ENCODE measurements around the gene DLG2. TPM values are rescaled to one million over a fixed set of nuclear protein-coding genes. Genes with fewer than 3 reads are reported as not detected.
"Not testable (repeated sequence)": the region's sequence is repeated elsewhere in the genome, so short reads cannot be mapped to it uniquely, and the experiment has no call there.

The DLG2 gene
- total RNA-seq, 1 donor from 2014 or later, result 13.7 TPM

DNA sequence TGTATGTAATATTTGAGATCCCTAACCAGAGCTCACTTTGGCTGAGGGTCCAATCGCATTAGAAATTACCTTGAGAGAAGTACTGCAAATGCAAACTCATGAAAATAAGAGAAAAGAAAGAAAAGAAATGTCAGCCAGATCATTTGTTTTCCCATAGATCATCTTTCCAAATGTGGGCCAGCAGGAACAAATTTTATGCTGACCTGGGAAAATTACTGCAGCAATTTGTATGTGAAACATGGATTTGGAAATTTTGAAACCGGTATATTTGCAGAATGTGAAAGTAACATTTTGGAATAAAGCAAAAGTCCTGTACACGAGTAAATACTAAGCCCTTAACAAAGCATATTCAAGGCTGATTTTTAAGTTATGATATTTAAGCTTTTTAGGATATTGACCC is 1282.1 kb downstream of the DLG2 start:
- DNase-seq, result no peak

DNA sequence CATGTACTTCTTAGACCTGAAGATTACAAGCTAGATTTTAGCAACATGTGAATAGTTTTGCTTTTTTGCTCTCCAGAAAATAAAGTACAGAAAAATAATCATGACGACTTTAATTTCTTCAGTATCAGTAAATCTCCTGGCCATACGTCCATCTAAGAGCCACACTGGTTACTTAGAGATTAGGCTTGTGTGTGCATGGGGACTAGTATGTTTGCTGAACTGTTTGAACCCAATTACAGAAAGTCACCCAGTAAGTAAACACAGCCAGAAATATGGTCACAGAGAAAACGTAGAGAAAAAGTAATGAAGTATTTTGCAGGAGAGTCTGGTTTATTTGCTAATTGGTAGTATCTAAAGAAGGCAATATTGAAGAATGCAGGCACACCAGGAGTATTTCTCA is 1287.3 kb downstream of the DLG2 start:
- no peak for DNase-seq

DNA sequence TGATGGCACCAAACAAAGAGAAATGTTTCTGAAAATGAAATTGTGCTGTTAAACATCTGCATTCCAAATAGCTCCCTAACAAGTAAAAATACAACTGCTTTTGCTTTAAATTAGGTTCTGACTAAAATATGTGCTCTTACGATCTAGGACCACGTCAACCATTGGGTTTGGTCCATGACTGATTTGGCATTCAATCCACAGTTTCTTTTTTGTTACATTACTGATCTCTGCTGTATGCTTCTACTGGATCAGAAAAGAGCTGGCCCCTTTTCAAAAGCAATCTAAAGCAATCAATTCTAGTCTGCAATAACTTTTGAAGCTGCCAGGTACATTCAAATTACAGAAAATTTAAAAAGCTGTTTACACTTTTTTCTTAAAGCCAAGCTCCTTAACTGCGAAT is 1293.9 kb downstream of the DLG2 start:
- peak; percentile 71 for DNase-seq

DNA sequence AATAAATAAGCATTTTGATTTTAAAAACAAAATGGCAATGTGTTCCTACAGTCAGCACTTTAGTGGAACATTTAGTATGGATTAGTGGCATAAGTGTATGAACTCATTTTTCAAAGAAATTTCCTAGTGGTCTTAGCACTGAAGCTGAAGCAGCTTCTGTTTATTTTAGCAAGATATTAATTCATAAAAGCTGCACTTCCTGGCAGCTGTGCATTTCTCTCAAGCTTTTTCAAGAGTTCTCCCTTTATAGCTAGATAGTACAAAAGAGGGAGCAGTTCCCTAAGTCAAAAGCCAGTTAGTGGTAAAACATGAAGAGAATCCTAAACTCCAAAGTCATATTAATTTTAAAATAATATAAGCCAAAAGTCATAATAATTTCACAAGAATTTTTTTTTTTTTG is 1304.9 kb downstream of the DLG2 start:
- DNase-seq, result no peak

DNA sequence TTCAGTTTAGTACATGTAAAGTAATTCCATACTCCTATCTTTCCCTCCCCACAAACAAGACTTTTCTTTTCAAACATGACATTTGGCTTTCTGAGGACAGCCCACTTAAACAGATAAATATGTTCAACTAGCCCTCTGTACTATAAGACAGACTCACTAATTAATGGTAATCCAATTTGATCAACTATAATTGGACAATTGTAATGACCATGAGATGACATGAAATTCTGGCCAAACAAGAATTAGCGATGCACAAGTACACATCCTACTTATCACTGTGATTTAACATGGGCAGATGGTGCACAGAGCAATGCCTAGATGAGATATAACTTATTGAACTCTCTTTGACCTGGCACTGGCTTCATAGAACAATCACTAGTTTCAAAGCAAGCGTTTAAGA is 1307.3 kb downstream of the DLG2 start:
- DNase-seq, result no peak

DNA sequence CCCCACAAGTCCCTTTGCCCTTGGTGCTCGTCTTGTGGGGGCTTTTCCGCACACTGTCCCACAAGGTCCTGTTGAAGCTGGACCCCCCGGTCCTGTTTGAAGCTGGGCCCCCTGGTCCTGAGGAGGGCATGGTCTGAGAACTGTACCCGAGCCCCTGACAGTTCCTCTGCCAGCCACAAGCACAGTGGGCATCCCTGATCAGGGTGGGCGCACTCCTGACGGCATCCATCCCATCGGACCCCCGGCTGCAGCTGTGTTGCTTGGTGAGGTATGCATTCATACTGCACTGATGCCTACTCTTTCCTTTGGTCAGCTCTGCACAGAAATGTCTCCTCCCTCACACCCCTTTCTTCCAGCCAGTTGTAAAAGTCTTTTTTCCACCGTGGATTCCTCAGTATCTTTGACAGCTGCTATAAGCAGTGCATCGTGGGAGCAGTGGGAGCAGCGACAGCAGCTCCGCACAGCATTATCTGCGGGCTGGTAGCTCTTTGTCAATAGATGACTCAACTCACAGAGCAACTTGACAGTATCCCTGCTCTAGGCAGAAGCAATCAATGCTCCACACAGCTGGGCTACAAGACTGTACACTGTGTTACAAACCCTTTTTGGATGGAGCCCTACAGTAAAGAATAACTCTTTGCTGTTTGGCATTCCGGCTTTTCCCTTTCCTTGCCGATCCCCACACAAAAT is 1310.1 kb downstream of the DLG2 start:
- DNase-seq, result no peak

DNA sequence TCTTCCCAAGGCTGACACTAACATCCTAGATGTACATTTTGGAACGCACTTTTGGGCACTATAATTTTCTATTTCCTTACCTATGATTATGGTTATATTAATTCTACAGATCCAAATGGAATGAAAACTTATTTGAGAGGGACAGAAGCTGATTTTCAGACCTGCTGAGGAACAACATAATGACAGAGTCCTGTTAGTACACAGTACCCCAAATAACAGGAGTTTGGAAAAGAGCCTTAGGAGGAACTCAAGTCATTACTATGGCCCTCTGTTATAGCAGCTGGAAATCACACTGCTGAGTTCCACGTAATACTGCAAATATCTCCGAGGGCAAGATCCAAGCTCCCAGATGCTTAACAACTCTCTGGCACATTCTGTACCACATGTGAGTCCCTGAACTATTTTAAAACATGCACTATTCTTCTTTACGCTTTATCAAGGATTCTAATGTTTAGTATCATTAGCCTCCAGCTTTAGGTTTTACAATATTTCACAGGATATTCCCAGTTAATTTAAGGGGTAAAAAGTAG is 1313.2 kb downstream of the DLG2 start:
- DNase-seq, result peak; percentile 64

DNA sequence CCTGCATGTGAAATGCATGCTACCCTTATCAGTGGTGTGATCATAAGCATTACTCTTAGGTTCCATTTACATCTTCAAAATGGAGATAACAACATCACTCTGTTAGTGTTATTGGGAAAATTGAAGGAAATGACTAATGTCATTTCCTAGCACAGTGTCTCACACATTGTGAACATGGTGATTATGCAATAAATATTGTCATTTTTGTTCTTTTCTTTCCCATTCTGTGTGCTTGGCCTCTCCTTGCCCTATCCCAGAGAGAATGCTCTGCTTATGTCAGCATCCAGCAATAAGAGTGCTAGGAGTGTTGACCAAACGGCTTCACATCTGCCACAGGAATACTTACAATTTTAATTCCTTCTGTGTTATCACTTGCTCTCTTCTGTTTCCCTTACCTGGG is 1316.9 kb downstream of the DLG2 start:
- DNase-seq, result no peak

DNA sequence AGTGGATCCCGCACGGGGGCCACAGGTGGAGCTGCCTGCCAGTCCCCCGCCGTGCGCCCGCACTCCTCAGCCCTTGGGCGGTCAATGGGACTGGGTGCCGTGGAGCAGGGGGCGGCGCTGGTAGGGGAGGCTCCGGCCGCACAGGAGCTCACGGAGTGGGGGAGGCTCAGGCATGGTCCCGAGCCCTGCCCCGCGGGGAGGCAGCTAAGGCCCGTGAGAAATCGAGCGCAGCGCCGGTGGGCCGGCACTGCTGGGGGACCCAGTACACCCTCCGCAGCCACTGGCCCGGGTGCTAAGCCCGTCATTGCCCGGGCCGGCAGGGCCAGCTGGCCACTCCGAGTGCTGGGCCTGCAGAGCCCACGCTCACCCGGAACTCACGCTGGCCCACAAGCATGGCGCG is 1318.7 kb downstream of the DLG2 start:
- not testable (repeated sequence) for DNase-seq

DNA sequence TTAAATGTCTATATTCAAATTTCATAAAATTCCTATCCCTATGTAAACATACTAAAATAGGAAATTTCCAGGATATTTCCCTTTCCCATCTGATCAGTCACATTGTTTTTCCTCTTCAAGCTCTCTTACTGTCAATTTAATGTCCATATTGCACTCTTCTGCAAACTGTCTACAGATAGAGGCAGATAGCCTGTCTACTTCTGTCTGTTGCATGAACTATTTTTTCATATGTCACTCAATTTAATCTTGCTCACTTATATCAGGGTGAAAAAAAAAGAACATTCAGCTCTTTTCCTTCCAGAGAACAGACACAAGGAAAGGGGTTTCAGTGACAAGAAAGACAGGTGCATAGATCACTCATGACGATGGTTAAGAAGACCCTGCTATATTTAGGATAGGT is 1327.1 kb downstream of the DLG2 start:
- DNase-seq, result no peak

DNA sequence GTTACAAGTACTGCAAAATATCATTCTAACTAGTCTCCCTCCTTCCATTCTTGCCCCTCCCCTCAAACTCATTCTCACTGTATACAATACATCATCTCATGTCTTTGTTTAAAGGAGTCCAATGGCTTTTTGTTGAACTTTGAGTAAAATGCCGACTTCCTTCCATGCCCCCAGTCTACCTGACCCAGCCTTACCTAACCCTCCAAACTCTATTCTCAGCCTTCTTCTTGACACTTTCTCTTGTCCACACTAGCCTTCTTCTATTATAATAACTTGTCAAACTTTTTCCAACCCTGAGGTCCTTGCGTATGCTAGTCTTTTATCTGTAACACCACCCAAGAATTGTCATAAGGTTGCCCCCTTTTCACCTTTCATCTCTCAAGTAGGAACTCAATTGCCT is 1329.6 kb downstream of the DLG2 start:
- DNase-seq, result no peak

DNA sequence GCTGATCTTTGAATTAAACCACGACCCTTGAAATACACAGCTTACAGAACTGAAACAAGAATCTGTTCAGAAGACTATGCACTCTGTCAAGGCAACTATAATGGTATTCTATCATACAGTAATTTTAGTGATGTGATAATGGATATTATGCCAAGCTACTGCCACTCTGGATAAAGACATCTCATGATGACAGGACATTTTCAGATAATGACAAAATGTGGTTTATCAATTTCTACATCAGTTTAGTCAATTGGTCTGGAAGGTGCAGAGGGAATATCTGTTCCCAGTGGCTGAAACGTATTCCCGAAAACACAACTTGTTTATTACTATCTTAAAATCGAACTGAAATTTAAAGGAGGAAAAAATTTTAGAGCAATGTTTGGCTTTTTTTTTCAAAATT is 1331.3 kb downstream of the DLG2 start:
- DNase-seq, result no peak

DNA sequence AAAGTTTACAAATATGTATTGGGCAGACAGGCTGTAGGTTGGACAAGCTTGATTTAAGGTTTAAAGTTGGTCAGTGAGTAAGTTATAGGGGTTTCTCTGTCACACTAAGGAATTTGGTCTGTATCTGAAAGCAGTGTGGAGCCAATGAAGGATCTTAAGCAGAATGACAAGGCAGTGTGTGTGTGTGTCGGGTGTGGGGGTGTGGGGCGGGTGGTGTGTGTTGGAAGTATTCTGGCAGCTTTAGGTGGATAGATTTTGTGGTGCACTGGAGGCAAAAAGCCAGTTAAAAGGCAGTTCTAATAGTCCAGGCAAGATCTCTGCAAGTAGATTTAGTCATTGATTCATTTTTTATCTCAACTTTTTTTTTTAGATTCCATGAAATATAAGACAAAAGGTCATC is 1334.2 kb downstream of the DLG2 start:
- DNase-seq, result no peak

DNA sequence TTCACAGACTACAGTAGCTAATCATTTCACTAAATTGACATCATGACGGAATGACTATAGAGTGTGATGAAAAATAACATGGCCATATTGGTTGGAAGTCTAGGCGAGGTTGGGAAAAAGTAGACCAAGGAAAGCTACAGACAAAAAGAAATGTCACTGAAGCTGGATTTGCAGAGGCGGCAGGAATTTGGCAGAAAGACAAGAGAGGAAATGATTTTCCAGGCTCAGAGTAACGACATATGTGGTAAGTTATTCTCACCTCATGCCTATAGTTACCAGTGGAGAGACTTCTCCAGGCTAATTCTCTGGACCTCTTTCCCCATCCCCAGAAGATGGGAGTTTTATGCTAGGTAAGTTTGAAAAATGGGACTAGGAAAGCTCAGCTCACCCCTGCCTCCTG is 1335.1 kb downstream of the DLG2 start:
- DNase-seq, result no peak

DNA sequence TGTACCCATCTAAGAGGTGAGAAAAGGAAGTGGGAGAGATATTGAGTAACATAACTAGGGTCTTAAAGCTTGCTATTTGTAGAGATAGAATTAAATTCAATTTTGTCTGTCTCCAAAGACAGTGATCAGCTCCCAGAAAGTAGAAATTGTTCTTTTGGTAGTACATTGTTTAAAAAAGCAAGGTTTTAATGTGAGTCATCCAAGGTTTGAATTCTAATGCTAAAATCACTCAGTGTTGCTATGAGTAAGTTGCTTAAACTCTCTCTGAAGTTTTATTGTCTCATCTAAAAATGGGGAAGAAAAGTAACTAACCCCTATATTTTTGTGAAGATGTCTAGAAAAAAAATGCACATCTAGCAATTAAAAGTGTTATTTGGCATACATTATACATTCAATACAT is 1336.5 kb downstream of the DLG2 start:
- no peak for DNase-seq

DNA sequence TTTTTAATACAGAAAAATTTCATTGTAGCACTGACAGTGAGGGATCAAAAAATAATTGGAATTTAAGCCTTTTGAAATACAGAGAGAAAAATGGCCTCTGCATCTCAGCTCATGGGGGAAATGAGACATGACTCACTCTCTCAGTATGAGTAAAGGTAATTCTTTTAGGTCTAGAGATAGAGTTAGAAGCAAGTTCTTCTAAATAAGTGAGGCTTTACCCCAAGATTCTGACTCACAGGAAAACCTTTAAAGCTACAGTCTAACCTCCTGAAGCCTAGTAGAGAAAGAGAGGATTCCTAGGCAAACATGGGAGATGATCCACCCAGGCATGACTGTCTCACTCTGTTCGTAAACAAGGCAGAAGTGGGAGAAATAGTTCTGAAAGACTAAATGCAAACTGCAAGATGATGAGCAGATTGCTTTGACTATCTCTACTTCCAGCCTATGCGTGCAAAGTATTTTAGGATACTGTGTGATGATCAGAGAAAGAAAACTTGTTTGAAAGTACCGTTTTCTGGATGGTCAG is 1337.7 kb downstream of the DLG2 start:
- DNase-seq, result no peak

DNA sequence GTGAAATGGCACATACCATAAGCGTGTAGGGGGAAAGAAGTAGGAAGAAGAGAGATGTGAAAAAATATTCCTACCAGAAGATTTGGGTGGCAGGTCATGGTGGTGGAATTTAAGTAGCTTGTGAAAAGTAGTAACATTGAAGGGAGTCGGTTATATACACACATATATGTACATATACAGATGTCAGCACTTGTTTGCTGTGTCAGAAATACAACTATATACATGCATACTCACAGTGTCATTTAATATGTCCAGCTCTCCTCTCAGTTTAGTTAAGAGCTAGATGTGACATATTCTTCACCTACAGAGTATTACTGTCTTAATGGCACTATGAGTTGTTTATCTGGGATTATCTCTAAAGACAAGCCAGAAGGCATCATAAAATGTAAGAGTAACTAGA is 1353.6 kb downstream of the DLG2 start:
- DNase-seq, result no peak

DNA sequence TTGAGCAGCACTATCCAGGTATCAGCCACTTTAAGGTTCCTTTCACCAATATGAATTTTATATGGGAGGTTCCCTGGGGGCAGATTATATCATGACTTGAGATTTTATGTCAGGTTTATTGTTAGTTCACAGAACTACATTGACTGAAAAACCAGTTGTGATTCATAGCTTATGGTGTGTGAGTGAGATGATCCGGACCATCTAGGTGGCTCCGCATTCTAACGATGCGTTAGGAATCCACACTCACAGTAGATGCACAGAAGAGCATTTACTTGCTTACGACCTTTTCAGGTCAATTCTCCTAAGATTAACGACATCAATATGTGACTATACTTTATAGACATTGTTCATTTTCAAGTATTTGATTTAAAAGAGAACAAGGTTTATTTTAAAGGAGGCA is 1356.7 kb downstream of the DLG2 start:
- DNase-seq, result no peak

DNA sequence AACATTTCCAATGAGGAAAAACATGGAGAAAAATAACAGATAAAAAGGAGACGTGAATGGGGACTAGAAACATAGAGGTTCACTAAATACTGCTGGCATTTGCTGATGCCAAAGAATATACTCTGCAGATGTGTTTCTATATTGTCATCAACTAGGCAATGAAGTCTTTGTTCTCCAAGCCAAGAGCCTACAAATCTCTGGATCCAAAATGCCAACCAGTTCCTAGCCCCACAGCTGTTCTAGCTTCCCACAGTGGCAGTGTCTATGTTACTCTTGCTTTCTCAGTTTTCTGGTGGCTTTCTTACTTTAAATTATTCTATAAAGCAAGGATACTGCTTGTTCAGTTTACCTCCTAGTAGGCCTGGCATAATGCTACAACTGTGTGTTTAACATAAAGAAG is 1363.1 kb downstream of the DLG2 start:
- no peak for DNase-seq

DNA sequence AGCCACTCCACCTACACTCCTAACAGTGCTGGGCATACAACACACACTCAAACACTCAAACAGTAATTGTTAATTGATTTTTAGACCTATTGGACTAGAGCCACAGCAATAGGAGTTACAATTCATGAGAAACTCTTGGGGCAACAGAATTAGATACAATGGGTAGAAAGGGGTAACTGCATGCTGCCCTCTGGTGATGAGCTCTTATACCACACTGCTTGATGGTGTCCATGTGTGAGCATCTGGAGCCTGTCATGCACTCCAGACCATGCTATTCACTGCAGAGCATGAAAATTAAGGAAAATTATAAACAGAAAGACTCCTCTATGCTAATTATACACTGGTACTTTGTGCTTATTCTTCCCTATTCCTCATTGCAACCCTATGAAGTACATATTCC is 1365.4 kb downstream of the DLG2 start:
- DNase-seq, result no peak

DNA sequence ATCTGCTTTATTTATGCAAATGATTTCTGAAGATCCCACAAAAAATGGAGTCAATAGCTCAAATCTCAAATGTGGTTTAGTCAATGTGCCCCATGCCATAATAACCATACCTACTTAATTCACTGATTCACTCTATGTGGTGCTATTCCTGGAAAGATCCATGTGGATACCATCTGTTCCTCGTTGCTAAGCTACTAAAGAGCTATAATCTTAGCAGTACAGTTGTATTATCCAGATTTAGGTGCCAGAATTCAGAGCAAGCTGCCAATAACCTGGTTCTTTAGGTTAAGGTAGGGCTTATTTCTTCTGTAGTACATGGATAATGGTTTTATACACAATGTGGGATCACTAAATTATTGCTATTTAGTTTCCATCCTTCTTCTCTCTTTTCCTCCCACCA is 1366.3 kb downstream of the DLG2 start:
- DNase-seq, result peak; percentile 4

DNA sequence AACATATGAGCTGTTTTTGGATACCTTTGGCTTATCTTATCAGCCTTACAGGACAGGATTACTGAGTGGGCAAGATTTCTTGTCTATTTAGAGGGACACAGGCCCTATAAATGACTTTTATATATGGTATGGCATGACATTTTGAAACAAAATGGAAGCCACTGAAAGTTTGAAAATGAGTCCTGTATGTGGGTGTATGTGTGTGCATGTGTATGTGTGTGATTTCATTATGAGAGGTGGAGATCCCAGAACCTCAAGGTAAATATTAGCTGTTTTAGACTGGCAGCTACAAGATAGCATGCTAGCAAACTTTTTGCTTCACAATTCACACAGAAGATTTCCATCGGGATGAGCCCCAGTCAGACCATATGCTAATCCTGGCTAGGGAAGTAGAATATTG is 1370.5 kb downstream of the DLG2 start:
- no peak for DNase-seq

DNA sequence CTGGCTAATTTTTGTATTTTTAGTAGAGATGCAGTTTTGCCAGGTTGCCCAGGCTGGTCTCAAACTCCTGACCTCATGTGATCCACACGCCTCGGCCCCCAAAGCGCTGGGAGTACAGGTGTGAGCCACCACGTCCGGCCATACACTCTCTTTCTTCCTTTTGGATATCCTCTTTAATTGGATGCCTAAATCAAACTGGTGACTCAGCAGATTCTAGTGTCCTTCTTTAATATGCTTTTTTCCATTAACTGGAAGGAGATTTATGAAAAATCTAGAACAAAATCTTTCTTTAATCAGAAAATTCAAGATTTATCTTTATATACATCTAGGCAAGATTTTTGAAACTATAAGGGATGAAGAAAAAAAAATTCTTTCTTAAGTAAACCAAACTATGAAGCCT is 1371.7 kb downstream of the DLG2 start:
- DNase-seq, result no peak

DNA sequence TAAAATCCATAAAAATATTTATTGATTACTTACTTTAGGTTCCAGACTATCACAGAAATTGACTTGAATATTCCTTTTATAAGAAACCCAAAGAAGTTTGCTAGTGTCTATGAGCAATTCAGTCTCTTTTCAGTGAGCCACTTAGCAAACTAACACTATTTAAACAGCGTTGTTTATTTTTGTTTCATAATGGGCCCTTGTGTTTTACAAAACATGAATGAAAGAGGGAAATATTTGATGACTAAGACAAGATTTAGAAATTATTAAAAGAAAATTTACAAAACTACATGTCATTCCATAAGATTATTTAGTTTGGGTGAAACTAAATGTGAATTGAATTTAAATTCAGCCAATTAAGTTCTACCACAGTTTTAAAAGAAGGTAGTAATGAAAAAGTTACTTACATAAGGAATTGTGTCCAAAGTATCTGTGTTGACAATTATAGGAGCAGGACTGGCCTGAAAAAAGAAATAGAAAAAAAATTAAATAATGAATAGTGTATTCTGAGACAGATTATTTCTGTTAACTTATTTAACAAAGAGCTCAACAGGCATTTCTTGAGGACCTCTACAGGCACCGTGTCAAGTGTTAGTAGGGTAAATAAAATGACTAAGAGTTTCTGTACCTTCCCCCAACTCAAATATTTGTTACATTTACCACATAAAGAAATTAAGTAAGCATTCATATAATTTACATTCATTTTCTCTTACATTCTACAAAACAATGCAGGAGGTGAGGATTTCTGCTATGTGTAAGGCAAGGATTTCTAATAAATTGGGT is 1376.1 kb downstream of the DLG2 start:
- no peak for DNase-seq
